Endothelial cell of umbilical vein (primary cell): ENCODE results near the gene SLC2A6. TPM values are rescaled to one million over a fixed set of nuclear protein-coding genes. Genes with fewer than 3 reads are reported as not detected.

Experiments used
- BruUV-seq: library from RNA; stranded (reverse); fragments of 400-500 nt; replicated peaks from 2 replicates; lab custom pipeline; 2021; lab: Mats Ljungman, UMichigan
- CTCF ChIA-PET: fragments of 300-600, 350-600 bp; sonication (Branson Sonifier 250); formaldehyde crosslinking; loops from one replicate; lab custom pipeline; 2021; ENCODE audit warnings: antibody characterized with exemption, inconsistent platforms; lab: Charles Lee
- POLR2A ChIA-PET: fragments of 300-600, 350-600 bp; sonication (Branson Sonifier 250); formaldehyde crosslinking; loops from one replicate; lab custom pipeline; 2021; ENCODE audit warnings: antibody characterized with exemption, inconsistent platforms; lab: Charles Lee
- DNase-seq: peaks from one replicate; pipeline ENCODE4 v3.0.0-alpha.2; 2011; ENCODE audit warnings: low read depth, low spot score
- FAIRE-seq: peaks from 2 replicates; lab custom pipeline; 2011; peaks lifted over from hg19 to GRCh38; lab: Jason Lieb, UNC
- H2AFZ ChIP-seq: 2 replicates; pipeline ENCODE4 v1.6.0; 2012; ENCODE audit warnings: low read depth, low read length, control low read depth, inconsistent platforms
- H3K27ac ChIP-seq: 2 replicates; pipeline ENCODE4 v1.5.1; 2011; ENCODE audit warnings: low read depth, mild to moderate bottlenecking, control low read depth, low read length, moderate library complexity; ENCODE audit not compliant: insufficient read depth
- H3K27me3 ChIP-seq, 2 experiments: 2 replicates each; pipeline versions ENCODE4 v1.6.0 to v1.6.1; 2011; ENCODE audit warnings: low read length in 2 of 2, mixed read lengths in 1 of 2; ENCODE audit not compliant: control insufficient read depth in 2 of 2, insufficient read depth in 2 of 2
- H3K36me3 ChIP-seq, 2 experiments: 2 replicates in 1 of 2; 3 replicates in 1 of 2; pipeline ENCODE4 v1.5.1; 2011; ENCODE audit warnings: low read length in 2 of 2, mild to moderate bottlenecking in 1 of 2, moderate library complexity in 1 of 2; ENCODE audit not compliant: control insufficient read depth in 2 of 2, insufficient read depth in 2 of 2; ENCODE audit errors: extremely low read depth in 1 of 2
- H3K4me1 ChIP-seq: 3 replicates; pipeline ENCODE4 v1.5.1; 2011; ENCODE audit warnings: mild to moderate bottlenecking, low read length; ENCODE audit not compliant: control insufficient read depth, insufficient read depth; ENCODE audit errors: extremely low read depth
- H3K4me2 ChIP-seq: 2 replicates; pipeline ENCODE4 v1.6.1; 2011; ENCODE audit warnings: low read length, control low read depth, mixed read lengths; ENCODE audit not compliant: insufficient read depth
- H3K4me3 ChIP-seq, 3 experiments: fragments of 200-600 bp in 1 of 3; sonication (generic), shearing (Covaris generic) in 1 of 3; replicated peaks in 1 of 3; 2 replicates each; pipeline ENCODE4 v1.5.1; 2011 to 2016; ENCODE audit warnings: control low read depth in 3 of 3, low read length in 3 of 3, mild to moderate bottlenecking in 2 of 3, inconsistent platforms in 1 of 3, low read depth in 1 of 3, moderate library complexity in 1 of 3; ENCODE audit not compliant: insufficient read depth in 1 of 3
- H3K79me2 ChIP-seq: 2 replicates; pipeline ENCODE4 v1.6.0; 2012; ENCODE audit warnings: low read length, inconsistent platforms; ENCODE audit not compliant: control insufficient read depth, insufficient read depth
- H3K9ac ChIP-seq: replicated peaks from 2 replicates; pipeline ENCODE3; 2011; ENCODE audit warnings: low read length, control low read depth; ENCODE audit not compliant: insufficient read depth; ENCODE audit errors: extremely low read depth
- H3K9me1 ChIP-seq: replicated peaks from 3 replicates; pipeline ENCODE4 v1.6.0; 2011; ENCODE audit warnings: mild to moderate bottlenecking, low read length; ENCODE audit not compliant: control insufficient read depth, insufficient read depth; ENCODE audit errors: extremely low read depth
- H3K9me3 ChIP-seq: replicated peaks from 2 replicates; pipeline ENCODE4 v1.5.1; 2012; ENCODE audit warnings: low read length, inconsistent platforms; ENCODE audit not compliant: control insufficient read depth, insufficient read depth
- H4K20me1 ChIP-seq: replicated peaks from 2 replicates; pipeline ENCODE3; 2011; ENCODE audit warnings: mild to moderate bottlenecking, low read length; ENCODE audit not compliant: control insufficient read depth, insufficient read depth; ENCODE audit errors: extremely low read depth
- CTCF ChIP-seq, 2 donors: IDR thresholded peaks; 1 replicate in 1 of 2; 2 replicates in 1 of 2; pipeline ENCODE4 v1.5.1; 2011; ENCODE audit warnings: low read length in 2 of 2, mild to moderate bottlenecking in 2 of 2, moderate library complexity in 2 of 2, control low read depth in 1 of 2, inconsistent platforms in 1 of 2, low read depth in 1 of 2; ENCODE audit not compliant: insufficient read depth in 1 of 2; ENCODE audit errors: extremely low read depth in 1 of 2
- EZH2 ChIP-seq: IDR thresholded peaks from 2 replicates; pipeline ENCODE4 v1.6.1; 2012; ENCODE audit warnings: borderline replicate concordance, low read depth, mild to moderate bottlenecking, moderate library complexity, low read length, inconsistent platforms; ENCODE audit not compliant: severe bottlenecking
- GATA2 ChIP-seq: IDR thresholded peaks from 2 replicates; pipeline ENCODE4 v1.7.0; 2011; ENCODE audit warnings: low read depth, mild to moderate bottlenecking, moderate library complexity, mixed read lengths, low read length; ENCODE audit not compliant: insufficient read length, insufficient read depth
- JUN ChIP-seq: IDR thresholded peaks from 2 replicates; pipeline ENCODE4 v1.6.1; 2011; ENCODE audit warnings: borderline replicate concordance, low read depth; ENCODE audit not compliant: insufficient read length, insufficient read depth
- MAX ChIP-seq: IDR thresholded peaks from 2 replicates; pipeline ENCODE4 v1.6.1; 2011; ENCODE audit not compliant: insufficient read depth, insufficient read length
- MYC ChIP-seq: IDR thresholded peaks from one replicate; pipeline ENCODE4 v1.6.1; 2011; ENCODE audit warnings: mild to moderate bottlenecking, low read depth, low read length
- POLR2A ChIP-seq: IDR thresholded peaks from 2 replicates; pipeline ENCODE4 v1.6.1; 2012; ENCODE audit warnings: low read depth, mild to moderate bottlenecking, control low read depth, low read length
- POLR2AphosphoS5 ChIP-seq: IDR thresholded peaks from 2 replicates; pipeline ENCODE4 v1.6.1; 2012; ENCODE audit warnings: low read depth, mild to moderate bottlenecking, control low read depth, low read length, moderate library complexity; ENCODE audit not compliant: insufficient read depth
- dilution Hi-C: fragments of 300-500 bp; cut with MboI; formaldehyde crosslinking; loops from one replicate; pipeline ENCODE4 v1.15.0; 2019; ENCODE audit warnings: low sequenced_read_pairs; ENCODE audit not compliant: extremely low pct_ligation_motif_present
- intact Hi-C: fragments of 100-400 bp; cut with micrococcal nuclease; formaldehyde crosslinking; loops from one replicate; pipeline ENCODE4 v1.10.0; 2022
- polyA plus RNA-seq, 4 experiments: library from polyadenylated mRNA; depleted of rRNA in 3 of 4; stranded (reverse) in 3 of 4; unstranded in 1 of 4; fragments of >200 nt; gene quantifications; 2 replicates each; pipeline versions ENCODE4 v1.2.1 to v1.2.3, GENCODE V29; 2011 to 2012; ENCODE audit warnings: missing spikeins in 1 of 4
- total RNA-seq: library from RNA; stranded (reverse); gene quantifications from 2 replicates; pipeline ENCODE4 v1.2.3, GENCODE V29; 2021

SLC2A6 gene
- total and polyA plus RNA-seq, 2 donors (not counting 3 experiments of a cell fraction or from before 2014, with no cell fraction given) = 35.7 to 39.6 TPM

- H3K9me1 ChIP-seq = no peaks in the 10 kb centered on the region
- no peaks in the 10 kb centered on the region for H3K27me3 ChIP-seq
- peaks cover 2% of the 10 kb centered on the region for H3K79me2 ChIP-seq
- ChIA-PET POLR2A (interaction anchor here (1.4 kb wide), 1 partner anchor 13 kb away, joined by 3 read pairs; the partner anchor contains the start of gene CACFD1), CTCF (interaction anchor here (1.7 kb wide), 1 partner anchor 14 kb away, joined by 3 read pairs; no protein-coding TSS in a partner anchor)
- TF ChIP-seq MAX (no peak), POLR2AphosphoS5 (no peak), EZH2 (no peak), POLR2A (no peak)
- FAIRE-seq (no peak), DNase-seq (no peak)
- H3K27ac ChIP-seq = no peak overlapping the region
- H3K9me3 ChIP-seq = no peaks in the 10 kb centered on the region
- no TSS peak for BruUV-seq
- no peak overlapping the region for H2AFZ ChIP-seq
- intact Hi-C loops (no loop called here), dilution Hi-C loops (no loop called here)
- peaks cover 2% of the 10 kb centered on the region for H3K4me1 ChIP-seq
- H3K36me3 ChIP-seq = peaks cover 3 to 36% of the 10 kb centered on the region in 2 experiments
- H3K4me2 ChIP-seq = no peak overlapping the region
- H4K20me1 ChIP-seq = no peaks in the 10 kb centered on the region
- no peak overlapping the region for H3K4me3 ChIP-seq
- no peak overlapping the region for H3K9ac ChIP-seq
Observed at GRCh38 chr9:133472753-133473378, 6.0 kb downstream of the SLC2A6 start.

GRCh38 chr9:133472277-133472645, 6.6 kb downstream of the SLC2A6 start:
- TF ChIP-seq EZH2 (no peak), CTCF (IDR thresholded peaks at IDR 0.05; ENCODE audit: extremely low read depth in 1 of 2, insufficient read depth in 1 of 2, low read depth in 1 of 2, low read length in 2 of 2) (no peak), POLR2A (no peak), POLR2AphosphoS5 (no peak), JUN (no peak), MYC (no peak), GATA2 (no peak), MAX (no peak)
- Histone ChIP-seq H3K9me1 (no peaks in the 10 kb centered on the region), H4K20me1 (no peaks in the 10 kb centered on the region), H3K79me2 (no peaks in the 10 kb centered on the region), H3K27ac (no peak overlapping the region), H2AFZ (no peak overlapping the region), H3K4me2 (no peak overlapping the region), H3K4me1 (no peaks in the 10 kb centered on the region), H3K9me3 (no peaks in the 10 kb centered on the region), H3K9ac (no peak overlapping the region), H3K4me3 (no peak overlapping the region), H3K36me3 (peaks cover 3 to 36% of the 10 kb centered on the region in 2 experiments), H3K27me3 (no peaks in the 10 kb centered on the region)
- dilution Hi-C loops = no loop called here
- intact Hi-C loops = no loop called here
- DNase-seq (no peak), FAIRE-seq (no peak)
- ChIA-PET CTCF (interaction anchor here (1.7 kb wide), 1 partner anchor 14 kb away, joined by 3 read pairs; no protein-coding TSS in a partner anchor), POLR2A (interaction anchor here (1.4 kb wide), 1 partner anchor 13 kb away, joined by 3 read pairs; the partner anchor contains the start of gene CACFD1)
- BruUV-seq = no TSS peak
